ENCODE measurements around the gene PHF14.

DNA sequence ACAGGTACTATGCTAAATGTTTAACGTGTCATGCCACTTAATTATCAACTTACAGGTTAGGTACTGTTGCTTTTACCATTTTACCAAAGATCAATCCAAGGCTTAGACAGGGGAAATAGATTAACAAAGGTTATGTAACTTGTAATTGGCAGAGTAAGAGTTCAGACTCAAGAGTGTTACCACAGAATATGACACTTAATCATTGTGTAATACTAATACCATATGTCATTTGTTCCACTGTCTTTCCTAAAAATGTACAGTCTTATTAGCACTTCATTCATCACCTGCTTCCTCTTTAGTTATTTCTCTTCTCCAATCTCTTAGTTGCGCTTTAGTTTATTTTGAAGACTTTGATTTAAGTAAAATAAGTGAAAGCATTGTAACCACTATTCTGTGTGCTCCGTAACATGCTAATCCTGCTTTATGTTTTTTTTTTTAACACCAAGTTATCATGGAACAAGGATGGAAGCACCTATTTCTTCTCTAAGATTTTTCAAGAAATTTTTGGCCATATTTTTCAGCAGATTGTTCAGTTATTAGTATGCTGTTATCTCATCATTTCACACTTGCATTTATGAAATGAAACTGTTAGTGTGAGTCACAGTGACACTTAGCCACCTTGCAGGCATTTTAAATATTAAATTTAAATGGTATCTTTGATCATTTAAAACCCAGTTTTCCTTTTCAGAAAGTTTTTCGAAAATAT, 197.3 kb downstream of the PHF14 start:
- TF ChIP-seq, protein P1, sequence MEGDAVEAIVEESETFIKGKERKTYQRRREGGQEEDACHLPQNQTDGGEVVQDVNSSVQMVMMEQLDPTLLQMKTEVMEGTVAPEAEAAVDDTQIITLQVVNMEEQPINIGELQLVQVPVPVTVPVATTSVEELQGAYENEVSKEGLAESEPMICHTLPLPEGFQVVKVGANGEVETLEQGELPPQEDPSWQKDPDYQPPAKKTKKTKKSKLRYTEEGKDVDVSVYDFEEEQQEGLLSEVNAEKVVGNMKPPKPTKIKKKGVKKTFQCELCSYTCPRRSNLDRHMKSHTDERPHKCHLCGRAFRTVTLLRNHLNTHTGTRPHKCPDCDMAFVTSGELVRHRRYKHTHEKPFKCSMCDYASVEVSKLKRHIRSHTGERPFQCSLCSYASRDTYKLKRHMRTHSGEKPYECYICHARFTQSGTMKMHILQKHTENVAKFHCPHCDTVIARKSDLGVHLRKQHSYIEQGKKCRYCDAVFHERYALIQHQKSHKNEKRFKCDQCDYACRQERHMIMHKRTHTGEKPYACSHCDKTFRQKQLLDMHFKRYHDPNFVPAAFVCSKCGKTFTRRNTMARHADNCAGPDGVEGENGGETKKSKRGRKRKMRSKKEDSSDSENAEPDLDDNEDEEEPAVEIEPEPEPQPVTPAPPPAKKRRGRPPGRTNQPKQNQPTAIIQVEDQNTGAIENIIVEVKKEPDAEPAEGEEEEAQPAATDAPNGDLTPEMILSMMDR (IDR thresholded peaks at IDR 0.05), result no peak
- no peak for TF ChIP-seq POLR2A (IDR thresholded peaks at IDR 0.05)
